Ishikawa (cell line): ENCODE measurements around the gene EFNA5.

Experiments used
- CEBPB ChIP-seq: IDR thresholded peaks from 2 replicates; pipeline ENCODE4 v1.6.1; 2012
- CREB1 ChIP-seq: IDR thresholded peaks from 2 replicates; pipeline ENCODE4 v1.6.1; 2012; ENCODE audit warnings: low read depth
- EP300 ChIP-seq: IDR thresholded peaks from 2 replicates; pipeline ENCODE4 v1.6.1; 2012; ENCODE audit warnings: borderline replicate concordance
- FOXM1 ChIP-seq: IDR thresholded peaks from 2 replicates; pipeline ENCODE4 v1.6.1; 2012; ENCODE audit warnings: low read depth, borderline replicate concordance
- NFIC ChIP-seq: IDR thresholded peaks from 2 replicates; pipeline ENCODE4 v1.6.1; 2012
- RAD21 ChIP-seq: IDR thresholded peaks from 2 replicates; pipeline ENCODE4 v1.6.1; 2012; ENCODE audit warnings: low read depth
- TAF1 ChIP-seq: IDR thresholded peaks from 2 replicates; pipeline ENCODE4 v1.6.1; 2012; ENCODE audit warnings: low read depth, mild to moderate bottlenecking
- TCF12 ChIP-seq: IDR thresholded peaks from 2 replicates; pipeline ENCODE4 v1.6.1; 2012; ENCODE audit warnings: low read depth
- TEAD4 ChIP-seq: IDR thresholded peaks from 2 replicates; pipeline ENCODE4 v1.6.1; 2012
- YY1 ChIP-seq: IDR thresholded peaks from 2 replicates; pipeline ENCODE4 v1.6.1; 2012; ENCODE audit warnings: low read depth
- ZBTB7A ChIP-seq: IDR thresholded peaks from 2 replicates; pipeline ENCODE4 v1.6.1; 2012; ENCODE audit warnings: low read depth
- TF ChIP-seq, protein P1 (sequence below): IDR thresholded peaks from 2 replicates; pipeline ENCODE4 v1.6.1; 2012; ENCODE audit warnings: low read depth, mild to moderate bottlenecking
- TF ChIP-seq, protein P2 (sequence below): IDR thresholded peaks from 2 replicates; pipeline ENCODE4 v1.6.1; 2012
- TF ChIP-seq, protein P3 (sequence below): IDR thresholded peaks from 2 replicates; pipeline ENCODE4 v1.6.1; 2012

DNA sequence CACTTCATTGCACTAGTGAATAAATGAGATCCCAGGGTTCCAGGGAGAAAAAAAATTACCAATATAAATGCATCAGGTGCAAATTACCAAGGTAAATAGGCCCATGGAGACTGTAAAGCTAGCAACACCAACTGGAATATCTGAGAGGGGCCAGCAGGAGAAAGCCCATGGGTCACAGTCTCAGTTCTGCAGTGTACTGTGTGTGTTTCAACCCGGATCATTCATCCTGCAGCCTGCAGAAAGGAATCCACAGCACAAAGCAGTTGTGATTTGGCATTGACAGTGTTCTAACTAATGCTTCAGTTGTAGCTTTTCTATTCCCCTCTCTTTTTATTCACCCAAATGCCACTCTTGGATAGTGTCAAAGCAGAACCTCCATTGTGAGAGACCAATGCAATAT lies 171.0 kb downstream of the EFNA5 start:
- no peak for TF ChIP-seq NFIC
- TF ChIP-seq TAF1: no peak
- TF ChIP-seq, protein P1, sequence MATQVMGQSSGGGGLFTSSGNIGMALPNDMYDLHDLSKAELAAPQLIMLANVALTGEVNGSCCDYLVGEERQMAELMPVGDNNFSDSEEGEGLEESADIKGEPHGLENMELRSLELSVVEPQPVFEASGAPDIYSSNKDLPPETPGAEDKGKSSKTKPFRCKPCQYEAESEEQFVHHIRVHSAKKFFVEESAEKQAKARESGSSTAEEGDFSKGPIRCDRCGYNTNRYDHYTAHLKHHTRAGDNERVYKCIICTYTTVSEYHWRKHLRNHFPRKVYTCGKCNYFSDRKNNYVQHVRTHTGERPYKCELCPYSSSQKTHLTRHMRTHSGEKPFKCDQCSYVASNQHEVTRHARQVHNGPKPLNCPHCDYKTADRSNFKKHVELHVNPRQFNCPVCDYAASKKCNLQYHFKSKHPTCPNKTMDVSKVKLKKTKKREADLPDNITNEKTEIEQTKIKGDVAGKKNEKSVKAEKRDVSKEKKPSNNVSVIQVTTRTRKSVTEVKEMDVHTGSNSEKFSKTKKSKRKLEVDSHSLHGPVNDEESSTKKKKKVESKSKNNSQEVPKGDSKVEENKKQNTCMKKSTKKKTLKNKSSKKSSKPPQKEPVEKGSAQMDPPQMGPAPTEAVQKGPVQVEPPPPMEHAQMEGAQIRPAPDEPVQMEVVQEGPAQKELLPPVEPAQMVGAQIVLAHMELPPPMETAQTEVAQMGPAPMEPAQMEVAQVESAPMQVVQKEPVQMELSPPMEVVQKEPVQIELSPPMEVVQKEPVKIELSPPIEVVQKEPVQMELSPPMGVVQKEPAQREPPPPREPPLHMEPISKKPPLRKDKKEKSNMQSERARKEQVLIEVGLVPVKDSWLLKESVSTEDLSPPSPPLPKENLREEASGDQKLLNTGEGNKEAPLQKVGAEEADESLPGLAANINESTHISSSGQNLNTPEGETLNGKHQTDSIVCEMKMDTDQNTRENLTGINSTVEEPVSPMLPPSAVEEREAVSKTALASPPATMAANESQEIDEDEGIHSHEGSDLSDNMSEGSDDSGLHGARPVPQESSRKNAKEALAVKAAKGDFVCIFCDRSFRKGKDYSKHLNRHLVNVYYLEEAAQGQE: no peak
- TF ChIP-seq, protein P2, sequence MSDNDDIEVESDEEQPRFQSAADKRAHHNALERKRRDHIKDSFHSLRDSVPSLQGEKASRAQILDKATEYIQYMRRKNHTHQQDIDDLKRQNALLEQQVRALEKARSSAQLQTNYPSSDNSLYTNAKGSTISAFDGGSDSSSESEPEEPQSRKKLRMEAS: no peak
- TF ChIP-seq EP300: no peak
- no peak for TF ChIP-seq FOXM1
- TF ChIP-seq YY1: no peak
- no peak for TF ChIP-seq ZBTB7A
- TF ChIP-seq TEAD4: no peak
- TF ChIP-seq CEBPB: no peak
- no peak for TF ChIP-seq RAD21
- no peak for TF ChIP-seq CREB1
- TF ChIP-seq, protein P3, sequence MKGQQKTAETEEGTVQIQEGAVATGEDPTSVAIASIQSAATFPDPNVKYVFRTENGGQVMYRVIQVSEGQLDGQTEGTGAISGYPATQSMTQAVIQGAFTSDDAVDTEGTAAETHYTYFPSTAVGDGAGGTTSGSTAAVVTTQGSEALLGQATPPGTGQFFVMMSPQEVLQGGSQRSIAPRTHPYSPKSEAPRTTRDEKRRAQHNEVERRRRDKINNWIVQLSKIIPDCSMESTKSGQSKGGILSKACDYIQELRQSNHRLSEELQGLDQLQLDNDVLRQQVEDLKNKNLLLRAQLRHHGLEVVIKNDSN: no peak
- TF ChIP-seq TCF12: no peak
